Fibroblast of lung (primary cell): ENCODE results near the gene GPR68.

Experiments used
- EZH2 ChIP-seq: IDR thresholded peaks from 2 replicates; pipeline ENCODE4 v1.5.1; 2012; ENCODE audit warnings: low read length, control low read depth, mild to moderate bottlenecking; ENCODE audit errors: missing control alignments
- TF ChIP-seq, protein P1 (sequence below), 2 donors: IDR thresholded peaks in 1 of 2; conservative IDR thresholded peaks in 1 of 2; 1 replicate in 1 of 2; 2 replicates in 1 of 2; pipeline ENCODE4 v1.5.1; 2011 to 2012; ENCODE audit warnings: low read length in 2 of 2, control low read depth in 1 of 2, inconsistent platforms in 1 of 2, low read depth in 1 of 2, mild to moderate bottlenecking in 1 of 2

DNA sequence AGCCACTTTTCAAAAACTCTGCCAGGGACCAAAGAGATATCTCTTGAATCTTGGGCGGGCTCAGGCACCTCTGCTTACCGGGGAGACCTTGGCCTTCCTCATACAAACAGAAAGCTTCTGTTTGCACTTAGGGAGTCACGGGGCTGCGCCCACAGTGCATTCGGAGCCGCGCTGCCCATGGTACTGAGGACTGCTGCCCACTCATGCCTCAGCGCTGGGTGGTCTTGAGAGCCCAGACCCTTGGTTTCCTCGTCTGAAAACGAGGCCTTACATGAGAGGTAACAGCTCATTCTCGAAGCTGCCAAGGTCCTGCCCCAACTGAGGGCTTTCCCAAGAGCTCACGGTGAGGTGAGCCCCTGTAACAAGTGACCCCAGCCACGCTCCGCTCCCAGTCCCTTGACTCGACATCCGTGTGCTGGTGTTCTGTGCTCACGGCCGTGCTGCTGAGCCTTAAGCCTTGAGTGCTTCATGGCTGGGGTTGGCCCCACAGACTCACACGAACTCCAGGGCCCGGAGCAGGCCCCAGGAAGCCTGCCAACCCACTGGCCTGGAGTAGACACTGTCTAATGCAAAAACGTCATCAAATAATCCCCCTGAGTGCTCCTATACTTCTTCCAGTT, 47.4 kb upstream of the GPR68 start:
- TF ChIP-seq, protein P1, sequence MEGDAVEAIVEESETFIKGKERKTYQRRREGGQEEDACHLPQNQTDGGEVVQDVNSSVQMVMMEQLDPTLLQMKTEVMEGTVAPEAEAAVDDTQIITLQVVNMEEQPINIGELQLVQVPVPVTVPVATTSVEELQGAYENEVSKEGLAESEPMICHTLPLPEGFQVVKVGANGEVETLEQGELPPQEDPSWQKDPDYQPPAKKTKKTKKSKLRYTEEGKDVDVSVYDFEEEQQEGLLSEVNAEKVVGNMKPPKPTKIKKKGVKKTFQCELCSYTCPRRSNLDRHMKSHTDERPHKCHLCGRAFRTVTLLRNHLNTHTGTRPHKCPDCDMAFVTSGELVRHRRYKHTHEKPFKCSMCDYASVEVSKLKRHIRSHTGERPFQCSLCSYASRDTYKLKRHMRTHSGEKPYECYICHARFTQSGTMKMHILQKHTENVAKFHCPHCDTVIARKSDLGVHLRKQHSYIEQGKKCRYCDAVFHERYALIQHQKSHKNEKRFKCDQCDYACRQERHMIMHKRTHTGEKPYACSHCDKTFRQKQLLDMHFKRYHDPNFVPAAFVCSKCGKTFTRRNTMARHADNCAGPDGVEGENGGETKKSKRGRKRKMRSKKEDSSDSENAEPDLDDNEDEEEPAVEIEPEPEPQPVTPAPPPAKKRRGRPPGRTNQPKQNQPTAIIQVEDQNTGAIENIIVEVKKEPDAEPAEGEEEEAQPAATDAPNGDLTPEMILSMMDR (conservative IDR thresholded peaks at IDR 0.05 in 1 of 2, IDR thresholded peaks at IDR 0.05 in 1 of 2; ENCODE audit: low read depth in 1 of 2, low read length in 2 of 2) = no peak
- TF ChIP-seq EZH2 = no peak
